Common myeloid progenitor, CD34-positive (primary cell): ENCODE results near the gene TJP3.
"Not testable (repeated sequence)": the region's sequence is repeated elsewhere in the genome, so short reads cannot be mapped to it uniquely, and the experiment has no call there.

Experiments used
- CTCF ChIA-PET: fragments of 350-600 bp; sonication (Branson Sonifier 250); formaldehyde crosslinking; loops from one replicate; lab custom pipeline; 2021; ENCODE audit warnings: antibody characterized with exemption; lab: Charles Lee
- POLR2A ChIA-PET: fragments of 350-600 bp; sonication (Branson Sonifier 250); formaldehyde crosslinking; loops from one replicate; lab custom pipeline; 2021; ENCODE audit warnings: antibody characterized with exemption; lab: Charles Lee
- DNase-seq, 3 donors: peaks; one replicate each; pipeline versions ENCODE4 v3.0.0 to v3.0.0-alpha.2; 2013
- H3K27ac ChIP-seq, 2 experiments: 1 replicate in 1 of 2; 2 replicates in 1 of 2; pipeline ENCODE4 v1.7.0; 2013; ENCODE audit warnings: inconsistent platforms in 2 of 2, low read length in 2 of 2, mild to moderate bottlenecking in 2 of 2, low read depth in 1 of 2, moderate library complexity in 1 of 2; ENCODE audit not compliant: severe bottlenecking in 2 of 2, insufficient read depth in 1 of 2, poor library complexity in 1 of 2
- H3K27me3 ChIP-seq, 5 experiments: replicated peaks in 2 of 5; 1 replicate in 3 of 5; 2 replicates in 2 of 5; pipeline versions ENCODE4 v1.6.1 to v1.7.0; 2013; ENCODE audit warnings: low read length in 4 of 5, mild to moderate bottlenecking in 2 of 5, moderate library complexity in 2 of 5, inconsistent platforms in 1 of 5; ENCODE audit not compliant: insufficient read depth in 5 of 5, control insufficient read depth in 4 of 5
- H3K36me3 ChIP-seq, 4 experiments: 1 replicate in 2 of 4; 2 replicates in 2 of 4; pipeline versions ENCODE4 v1.6.1 to v1.7.0; 2013; ENCODE audit warnings: low read length in 3 of 4, control low read depth in 1 of 4, mild to moderate bottlenecking in 1 of 4; ENCODE audit not compliant: control insufficient read depth in 4 of 4, insufficient read depth in 4 of 4
- H3K4me1 ChIP-seq, 4 experiments: 1 replicate in 3 of 4; 2 replicates in 1 of 4; pipeline versions ENCODE4 v1.6.1 to v1.7.1; 2013; ENCODE audit warnings: low read length in 3 of 4, mild to moderate bottlenecking in 3 of 4, control low read depth in 1 of 4, inconsistent platforms in 1 of 4, moderate library complexity in 1 of 4; ENCODE audit not compliant: control insufficient read depth in 4 of 4, insufficient read depth in 4 of 4; ENCODE audit errors: control extremely low read depth in 1 of 4
- H3K4me3 ChIP-seq, 7 experiments: 1 replicate in 4 of 7; 2 replicates in 3 of 7; pipeline versions ENCODE4 v1.5.1 to v1.7.0; 2013; ENCODE audit warnings: mild to moderate bottlenecking in 7 of 7, low read length in 6 of 7, moderate library complexity in 6 of 7, inconsistent platforms in 2 of 7, low read depth in 2 of 7, control low read depth in 1 of 7; ENCODE audit not compliant: insufficient read depth in 4 of 7, control insufficient read depth in 1 of 7; ENCODE audit errors: extremely low read depth in 1 of 7
- H3K9me3 ChIP-seq, 5 experiments: 1 replicate in 4 of 5; 2 replicates in 1 of 5; pipeline versions ENCODE4 v1.6.1 to v1.7.1; 2013; ENCODE audit warnings: low read length in 4 of 5, mild to moderate bottlenecking in 2 of 5, inconsistent platforms in 1 of 5, low read depth in 1 of 5, moderate library complexity in 1 of 5; ENCODE audit not compliant: control insufficient read depth in 4 of 5, insufficient read depth in 2 of 5; ENCODE audit errors: control extremely low read depth in 1 of 5
- WGBS: methylation state at CpG from one replicate; pipeline ENCODE4 v1.1.5; 2013; ENCODE audit not compliant: insufficient coverage; 5-methylcytosine and 5-hydroxymethylcytosine counted together

The TJP3 gene

DNA sequence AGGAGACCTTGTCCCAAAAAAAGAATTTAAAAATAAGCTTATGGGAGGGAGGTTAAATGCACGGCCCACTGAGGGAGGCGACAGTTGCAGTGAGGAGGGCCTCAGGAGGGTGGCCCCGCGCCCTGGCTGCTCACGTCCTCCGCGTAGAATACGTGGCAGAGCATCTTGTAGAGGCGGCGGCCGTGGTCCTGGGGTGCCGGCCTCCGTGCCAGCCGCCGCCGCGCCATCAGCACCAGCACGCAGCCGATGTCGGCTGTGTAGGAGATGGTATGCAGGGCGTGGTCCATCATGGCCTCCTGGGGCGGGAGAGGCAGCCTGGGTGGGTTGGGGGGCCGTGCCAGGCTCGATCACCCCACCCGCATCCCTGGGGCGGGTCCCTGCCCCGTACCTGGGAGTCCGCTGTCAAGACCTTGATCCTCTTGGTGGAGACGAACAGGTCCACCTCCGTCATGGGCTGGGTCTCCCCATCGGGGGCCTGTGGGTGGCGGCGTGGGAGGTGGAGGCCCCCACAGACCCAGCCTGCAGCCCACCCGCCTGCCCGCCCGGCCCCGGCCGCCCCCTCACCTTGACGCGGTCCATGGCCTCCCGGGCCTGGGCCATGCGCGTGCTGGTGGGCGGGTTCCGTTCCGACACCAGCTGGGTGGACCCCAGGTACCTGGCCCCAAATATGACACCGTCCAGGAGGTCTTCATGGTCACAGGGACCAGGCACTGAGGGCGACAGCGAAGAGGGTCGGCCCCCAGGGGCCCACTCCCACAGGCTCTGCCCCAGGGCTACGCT, 45.6 kb downstream of the TJP3 start:
- Histone ChIP-seq H3K27ac (no peak overlapping the region), H3K27me3 (no peaks in the 10 kb centered on the region), H3K9me3 (no peaks in the 10 kb centered on the region), H3K4me1 (no peaks in the 10 kb centered on the region), H3K36me3 (peaks cover 5 to 35% (median 23%) of the 10 kb centered on the region in 4 experiments), H3K4me3 (no peak overlapping the region)
- DNase-seq: no peak
- ChIA-PET CTCF (no interaction called here), POLR2A (no interaction called here)
- 97% methylated on average over 40 of the region's 51 CpGs for WGBS

DNA sequence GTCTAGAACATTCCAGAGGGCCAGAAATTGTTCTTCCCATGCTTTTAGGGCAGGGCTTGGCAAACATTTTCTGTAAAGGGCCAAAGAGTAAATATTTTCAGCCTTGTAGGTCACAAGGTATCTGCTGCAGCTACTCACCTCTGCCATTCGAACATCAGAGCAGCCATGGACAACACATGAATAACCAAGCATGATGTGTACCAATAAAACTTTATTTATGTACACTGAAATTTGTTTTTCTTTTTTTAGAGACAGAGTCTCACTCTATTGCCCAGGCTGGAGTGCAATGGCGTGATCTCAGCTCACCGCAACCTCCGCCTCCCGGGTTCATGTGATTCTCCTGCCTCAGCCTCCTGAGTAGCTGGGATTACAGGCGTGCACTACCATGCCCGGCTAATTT, 49.5 kb downstream of the TJP3 start:
- Histone ChIP-seq H3K36me3 (peaks cover 2 to 22% (median 8%) of the 10 kb centered on the region in 4 experiments), H3K4me1 (peaks cover 0 to 14% (median 12%) of the 10 kb centered on the region in 4 experiments)
- H3K4me3 ChIP-seq, H3K27me3 ChIP-seq, DNase-seq, H3K27ac ChIP-seq, POLR2A ChIA-PET, H3K9me3 ChIP-seq: not testable (repeated sequence)
- WGBS: 95% methylated on average over 7 of the region's 7 CpGs
- CTCF ChIA-PET: interaction anchor here (0.9 to 2.1 kb wide), 4 partner anchors 21 to 61 kb away, joined by 3 to 6 read pairs (median 5); no protein-coding TSS in a partner anchor

DNA sequence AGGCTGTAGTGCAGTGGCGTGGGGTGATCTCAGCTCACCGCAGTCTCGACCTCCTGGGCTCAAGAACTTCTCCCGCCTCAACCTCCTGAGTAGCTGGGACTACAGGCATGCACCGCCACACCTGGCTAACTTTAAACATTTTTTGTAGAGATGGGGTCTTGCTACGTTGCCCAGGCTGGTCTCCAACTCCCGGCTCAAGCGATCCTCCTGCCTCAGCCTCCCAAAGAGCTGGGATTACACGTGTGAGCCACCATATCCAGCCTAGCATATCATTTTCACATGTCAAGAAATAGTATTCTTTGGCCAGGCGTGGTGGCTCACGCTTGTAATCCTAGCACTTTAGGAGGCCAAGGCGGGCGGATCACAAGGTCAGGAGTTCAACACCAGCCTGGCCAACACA, 50.1 kb downstream of the TJP3 start:
- ChIA-PET POLR2A (interaction anchor here (0.6 kb wide), 1 partner anchor 68 kb away, joined by 3 read pairs; no protein-coding TSS in a partner anchor), CTCF (interaction anchor here (0.9 to 2.1 kb wide), 5 partner anchors 21 to 64 kb away, joined by 3 to 6 read pairs (median 4); no protein-coding TSS in a partner anchor)
- not testable (repeated sequence) for H3K27ac ChIP-seq, DNase-seq, H3K27me3 ChIP-seq, H3K4me3 ChIP-seq, H3K9me3 ChIP-seq
- Histone ChIP-seq H3K36me3 (peaks cover 2 to 20% (median 8%) of the 10 kb centered on the region in 4 experiments), H3K4me1 (peaks cover 3 to 18% (median 14%) of the 10 kb centered on the region in 4 experiments)
- 100% methylated on average over 10 of the region's 13 CpGs for WGBS

DNA sequence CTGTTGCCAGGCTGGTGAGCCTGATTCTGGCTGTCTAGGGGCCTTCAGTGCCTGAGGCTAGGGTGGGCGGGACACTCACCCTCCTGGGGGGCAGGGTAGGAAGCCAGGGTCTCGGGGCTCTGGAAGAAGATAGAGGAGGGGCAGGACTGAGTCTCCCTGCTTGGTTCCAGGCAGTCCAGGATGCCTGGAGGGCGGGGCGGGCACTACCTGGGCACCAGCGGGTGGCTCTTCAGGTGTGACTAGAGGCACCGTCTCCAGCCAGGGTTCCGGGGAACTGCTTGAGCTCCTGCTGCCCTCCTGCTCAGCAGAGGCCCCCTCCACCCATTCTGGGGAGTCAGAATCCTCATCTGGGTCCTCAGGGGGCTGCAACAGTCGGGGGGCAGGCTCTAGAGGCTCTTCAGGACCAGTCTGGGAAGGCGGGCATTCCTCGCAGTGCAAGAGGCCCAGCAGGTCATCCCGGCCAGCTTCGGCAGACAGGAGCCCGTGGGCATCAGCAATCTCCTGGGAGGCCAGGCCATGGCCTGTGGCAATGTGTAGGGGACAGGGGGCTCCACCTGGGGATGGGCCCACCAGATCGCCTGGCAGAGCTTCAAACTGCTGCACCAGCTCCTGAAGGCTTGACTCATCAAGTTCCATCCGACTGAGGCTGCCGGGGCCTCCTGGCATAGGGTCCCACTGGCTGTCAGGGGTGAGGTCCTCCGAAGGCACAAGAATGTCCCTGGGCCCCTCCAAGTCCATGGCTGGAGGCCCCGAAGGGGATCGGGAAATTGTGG, 51.5 kb downstream of the TJP3 start:
- Histone ChIP-seq H3K9me3 (no peaks in the 10 kb centered on the region), H3K27ac (peak overlapping the region in 1 of 2 experiments; percentile 19), H3K4me3 (no peak overlapping the region), H3K36me3 (peaks cover 2 to 16% (median 8%) of the 10 kb centered on the region in 4 experiments), H3K27me3 (no peaks in the 10 kb centered on the region), H3K4me1 (peaks cover 4 to 20% (median 15%) of the 10 kb centered on the region in 4 experiments)
- no peak for DNase-seq
- CTCF ChIA-PET: interaction anchor here (0.7 to 2.1 kb wide), 4 partner anchors 8 to 62 kb away, joined by 3 to 6 read pairs (median 4); no protein-coding TSS in a partner anchor
- WGBS: 98% methylated on average over 11 of the region's 19 CpGs
- POLR2A ChIA-PET: no interaction called here

DNA sequence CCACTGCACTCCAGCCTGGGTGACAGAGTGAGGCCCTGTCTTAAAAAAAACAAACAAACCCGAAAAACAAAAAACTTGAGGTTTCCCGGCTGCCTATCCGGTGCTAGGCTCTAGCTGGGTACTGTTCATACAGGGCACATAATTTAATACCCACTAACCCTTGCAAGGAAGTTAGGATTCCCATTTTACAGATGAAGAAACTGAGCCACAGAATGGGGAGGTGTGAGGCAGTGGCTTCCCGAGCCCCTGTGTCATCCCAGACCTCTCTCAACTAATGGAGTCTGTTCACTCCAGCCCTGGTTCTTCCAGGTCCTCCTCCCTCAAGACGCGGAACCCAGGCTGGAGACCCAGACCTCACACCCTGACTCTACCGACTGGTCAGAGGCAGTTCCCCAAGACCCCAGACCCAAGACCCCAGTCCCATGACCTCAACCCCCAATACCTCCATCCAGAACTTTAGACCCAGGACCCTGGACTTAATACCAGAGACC, 52.7 kb downstream of the TJP3 start:
- DNase-seq: peak in 1 of 3 donors; percentile 27
- H3K36me3 ChIP-seq: peaks cover 2 to 22% (median 13%) of the 10 kb centered on the region in 4 experiments
- no peaks in the 10 kb centered on the region for H3K27me3 ChIP-seq
- peaks cover 4 to 20% (median 15%) of the 10 kb centered on the region in 4 experiments for H3K4me1 ChIP-seq
- peak overlapping the region; percentile 93 to 97 for H3K27ac ChIP-seq
- ChIA-PET CTCF (interaction anchor here (0.7 to 1.8 kb wide), 3 partner anchors 9 to 23 kb away, joined by 3 to 4 read pairs (median 3); no protein-coding TSS in a partner anchor), POLR2A (no interaction called here)
- 51% methylated on average over 6 of the region's 7 CpGs for WGBS
- H3K9me3 ChIP-seq: no peaks in the 10 kb centered on the region
- H3K4me3 ChIP-seq: peak overlapping the region; percentile 80 to 97 (median 90)

DNA sequence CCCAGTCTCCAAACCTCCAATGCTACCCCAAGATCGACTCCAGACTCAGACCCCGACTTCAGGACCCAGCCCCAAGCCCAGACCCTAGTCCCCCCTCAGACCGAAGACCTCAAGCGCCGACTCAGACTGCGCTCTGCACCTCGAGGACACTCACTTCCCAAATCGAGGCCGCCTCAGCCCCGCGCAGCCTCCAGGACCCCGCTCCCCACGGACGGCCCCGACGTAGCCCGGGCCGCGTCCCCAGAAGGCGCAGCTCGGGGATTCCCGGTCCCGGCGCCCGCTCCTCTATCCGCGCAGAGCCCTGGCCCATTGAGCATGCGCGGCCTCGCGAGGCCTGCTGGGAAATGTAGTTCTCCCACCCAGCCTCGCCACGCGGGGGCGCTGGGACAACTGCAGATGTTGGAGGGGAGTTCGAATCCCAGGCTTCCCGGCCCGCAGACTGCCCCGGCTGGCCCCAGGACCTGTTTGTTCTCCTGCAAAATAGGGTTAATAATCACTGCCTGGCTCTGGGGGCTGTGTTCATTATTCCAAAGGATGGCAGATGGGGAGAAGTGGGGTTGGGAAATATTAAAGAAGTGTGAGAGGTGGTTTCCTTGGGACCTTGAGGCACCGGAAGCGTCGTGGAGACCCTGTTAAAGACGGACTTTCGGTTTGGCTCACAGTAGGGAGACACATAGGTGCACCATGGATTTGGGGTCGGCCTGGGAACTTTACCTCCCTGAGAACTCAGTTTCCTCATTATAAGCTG, 53.4 kb downstream of the TJP3 start, which contains the start of gene APBA3:
TSS of gene APBA3 (minus strand) at position 311 of the 748 bp plus-strand sequence. CDS start 1,428 bp downstream, outside the sequence.
- peak; percentile 85 to 90 (median 88) for DNase-seq
- ChIA-PET POLR2A (no interaction called here), CTCF (interaction anchor here (0.8 to 2.7 kb wide), 10 partner anchors 9 to 224 kb away, joined by 3 to 14 read pairs (median 4); partner anchors contain the start of genes EEF2 and RAX2)
- peaks cover 2 to 26% (median 17%) of the 10 kb centered on the region in 4 experiments for H3K36me3 ChIP-seq
- WGBS: 2% methylated on average over 43 of the region's 45 CpGs
- H3K4me1 ChIP-seq: peaks cover 4 to 20% (median 15%) of the 10 kb centered on the region in 4 experiments
- peak within 1 kb of the TSS; percentile 99 to 100 for H3K27ac ChIP-seq
- H3K27me3 ChIP-seq: no peaks in the 10 kb centered on the region
- no peaks in the 10 kb centered on the region for H3K9me3 ChIP-seq
- peak within 1 kb of the TSS; percentile 80 to 97 (median 92) for H3K4me3 ChIP-seq
